ENCODE results near the gene SERPINC1. TPM values are rescaled to one million over a fixed set of nuclear protein-coding genes. Genes with fewer than 3 reads are reported as not detected.
"Not testable (repeated sequence)": the region's sequence is repeated elsewhere in the genome, so short reads cannot be mapped to it uniquely, and the experiment has no call there.

SERPINC1 gene
- total RNA-seq, 1 donor from 2014 or later, result 0.30 TPM

DNA sequence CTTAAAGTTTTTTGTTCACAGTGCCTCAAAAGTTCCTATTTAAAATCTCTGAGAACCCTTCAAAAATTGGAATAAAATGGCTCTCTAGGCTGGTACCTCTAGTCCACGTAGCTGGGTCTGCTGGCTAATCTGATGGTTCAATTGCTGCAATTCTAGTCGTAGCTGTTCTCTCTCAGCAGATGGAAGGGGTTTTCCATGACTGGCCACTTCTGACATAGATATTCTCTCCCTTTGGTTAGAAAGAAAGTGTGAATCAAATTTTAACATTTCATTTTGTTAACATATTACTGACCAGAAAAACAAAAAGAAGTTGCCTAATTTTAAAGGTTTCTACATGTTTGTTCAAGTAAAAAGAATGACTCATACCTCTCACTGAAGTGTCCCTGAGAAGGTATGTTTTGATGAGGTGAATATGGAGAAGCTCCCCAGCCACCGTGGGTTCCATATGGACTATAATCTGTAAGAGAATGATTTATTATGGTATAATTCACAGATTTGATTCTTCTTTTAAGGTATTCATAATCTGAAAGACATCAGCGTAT lies 29.3 kb upstream of the SERPINC1 start:
- intact Hi-C loops (cut with DNase I), result no loop called here

DNA sequence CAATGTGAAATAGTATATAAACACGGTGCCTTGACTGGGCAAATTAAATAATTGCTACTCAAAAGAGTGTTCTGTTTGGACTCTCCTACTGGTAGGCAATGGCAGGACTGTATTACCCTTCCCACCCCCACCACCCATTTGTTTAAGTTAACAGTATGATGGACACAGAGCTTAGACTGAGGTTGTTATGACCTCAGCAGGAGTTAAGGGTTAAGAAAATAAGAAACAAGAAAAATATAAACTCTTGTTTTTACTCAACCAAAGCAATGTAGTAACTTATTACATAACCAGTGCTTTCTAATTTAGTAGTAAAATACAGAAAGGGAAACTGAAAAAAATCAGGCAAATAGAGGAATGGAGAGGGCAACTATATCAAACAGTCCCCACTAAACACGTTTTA lies 19.9 kb upstream of the SERPINC1 start:
- DNase-seq, result no peak
- Histone ChIP-seq H3K36me3 (peaks cover 99% of the 10 kb centered on the region), H3K4me3 (no peak overlapping the region), H3K27ac (no peak overlapping the region), H3K4me1 (no peaks in the 10 kb centered on the region), H3K9me3 (no peaks in the 10 kb centered on the region), H3K27me3 (ENCODE audit: low read depth) (no peaks in the 10 kb centered on the region)
- ATAC-seq, result no peak
- TF ChIP-seq, protein P1, sequence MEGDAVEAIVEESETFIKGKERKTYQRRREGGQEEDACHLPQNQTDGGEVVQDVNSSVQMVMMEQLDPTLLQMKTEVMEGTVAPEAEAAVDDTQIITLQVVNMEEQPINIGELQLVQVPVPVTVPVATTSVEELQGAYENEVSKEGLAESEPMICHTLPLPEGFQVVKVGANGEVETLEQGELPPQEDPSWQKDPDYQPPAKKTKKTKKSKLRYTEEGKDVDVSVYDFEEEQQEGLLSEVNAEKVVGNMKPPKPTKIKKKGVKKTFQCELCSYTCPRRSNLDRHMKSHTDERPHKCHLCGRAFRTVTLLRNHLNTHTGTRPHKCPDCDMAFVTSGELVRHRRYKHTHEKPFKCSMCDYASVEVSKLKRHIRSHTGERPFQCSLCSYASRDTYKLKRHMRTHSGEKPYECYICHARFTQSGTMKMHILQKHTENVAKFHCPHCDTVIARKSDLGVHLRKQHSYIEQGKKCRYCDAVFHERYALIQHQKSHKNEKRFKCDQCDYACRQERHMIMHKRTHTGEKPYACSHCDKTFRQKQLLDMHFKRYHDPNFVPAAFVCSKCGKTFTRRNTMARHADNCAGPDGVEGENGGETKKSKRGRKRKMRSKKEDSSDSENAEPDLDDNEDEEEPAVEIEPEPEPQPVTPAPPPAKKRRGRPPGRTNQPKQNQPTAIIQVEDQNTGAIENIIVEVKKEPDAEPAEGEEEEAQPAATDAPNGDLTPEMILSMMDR (IDR thresholded peaks at IDR 0.05), result no peak
- intact Hi-C loops (cut with DNase I), result no loop called here

More for the DNA sequence above, 29.3 kb upstream of the SERPINC1 start:
- ATAC-seq, result no peak
- no peak for DNase-seq
- no peak overlapping the region for H3K4me3 ChIP-seq
- no peak overlapping the region for H3K27ac ChIP-seq
- H3K27me3 ChIP-seq (ENCODE audit: low read depth), result no peaks in the 10 kb centered on the region
- H3K4me1 ChIP-seq, result no peaks in the 10 kb centered on the region
- no peaks in the 10 kb centered on the region for H3K9me3 ChIP-seq
- H3K36me3 ChIP-seq, result peaks cover 100% of the 10 kb centered on the region
- TF ChIP-seq, protein P1 (IDR thresholded peaks at IDR 0.05), result no peak

DNA sequence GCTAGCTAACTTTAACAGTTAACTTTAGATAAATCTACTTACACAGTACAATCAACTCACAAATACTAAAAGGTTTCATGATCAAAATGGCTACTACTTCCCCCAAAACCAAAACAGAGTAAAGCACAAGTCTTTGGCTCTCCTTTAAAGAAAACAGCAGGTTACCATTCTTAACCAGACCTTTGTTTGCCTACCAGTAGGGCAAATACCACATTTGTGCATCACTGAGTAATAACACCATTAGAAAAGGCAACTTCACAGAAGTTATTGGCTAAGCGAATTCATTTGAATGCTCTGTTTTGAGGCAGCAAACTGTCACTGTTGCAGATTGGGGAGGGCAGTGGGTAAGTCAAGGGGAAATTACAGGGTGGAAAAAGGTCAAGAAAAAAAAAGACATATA lies 17.3 kb upstream of the SERPINC1 start:
- Histone ChIP-seq H3K27me3 (ENCODE audit: low read depth) (no peaks in the 10 kb centered on the region), H3K9me3 (no peaks in the 10 kb centered on the region), H3K27ac (no peak overlapping the region), H3K4me3 (no peak overlapping the region), H3K4me1 (no peaks in the 10 kb centered on the region), H3K36me3 (peaks cover 79% of the 10 kb centered on the region)
- intact Hi-C loops (cut with DNase I), result no loop called here
- no peak for DNase-seq
- no peak for ATAC-seq
- TF ChIP-seq, protein P1 (IDR thresholded peaks at IDR 0.05), result no peak

GRCh38 chr1:173930541-173930940 lies 13.4 kb upstream of the SERPINC1 start:
- intact Hi-C loops (cut with DNase I); H3K27ac ChIP-seq; H3K4me1 ChIP-seq; ATAC-seq; DNase-seq; H3K9me3 ChIP-seq; H3K27me3 ChIP-seq (ENCODE audit: low read depth); H3K4me3 ChIP-seq: not testable (repeated sequence)
- H3K36me3 ChIP-seq, result peaks cover 41% of the 10 kb centered on the region

DNA sequence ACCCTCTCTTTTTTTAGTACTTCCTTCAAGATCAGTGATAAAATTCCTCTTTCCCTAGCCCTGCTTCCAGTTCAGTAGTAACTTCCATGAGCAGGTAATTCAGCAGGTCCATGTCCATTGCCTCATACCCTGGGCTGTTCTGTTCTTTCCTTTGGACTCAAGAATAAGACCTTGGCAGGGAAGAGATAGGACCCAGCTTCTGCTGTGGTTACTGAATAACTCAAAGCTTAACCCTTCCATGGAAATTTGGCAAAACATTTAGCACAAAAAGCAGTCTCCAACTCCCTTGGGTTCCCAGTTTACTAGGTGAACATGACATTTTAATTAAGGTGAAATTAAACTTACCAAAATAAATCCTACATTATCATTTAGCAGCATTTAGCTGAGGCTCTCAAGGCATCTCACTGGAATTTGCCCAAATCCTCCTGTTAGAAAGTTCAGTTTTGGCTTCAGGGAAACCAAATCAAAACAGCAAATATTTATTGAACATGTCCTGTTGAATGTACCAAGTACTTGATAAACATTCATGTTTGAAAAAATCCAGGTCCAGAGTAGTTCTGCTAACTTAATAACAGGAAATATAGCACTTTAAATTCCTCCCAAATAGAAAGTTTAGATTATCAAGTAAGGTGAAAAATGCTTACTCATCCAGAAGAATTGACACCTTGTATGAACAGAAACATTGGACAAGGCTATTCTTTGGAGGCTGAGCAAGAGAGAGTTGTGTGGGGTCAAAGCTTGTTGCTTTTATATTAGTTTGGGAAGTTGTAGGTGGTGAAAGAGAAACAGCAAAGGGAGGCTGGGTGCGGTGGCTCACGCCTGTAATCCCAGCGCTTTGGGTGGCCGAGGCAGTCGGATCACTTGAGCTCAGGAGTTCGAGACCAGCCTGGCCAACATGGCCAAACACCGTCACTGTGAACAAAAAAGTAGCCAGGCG lies 8.4 kb upstream of the SERPINC1 start:
- H3K4me3 ChIP-seq, result no peak overlapping the region

More for the DNA sequence above, 8.4 kb upstream of the SERPINC1 start:
- H3K27ac ChIP-seq, result no peak overlapping the region
- DNase-seq (no peak), ATAC-seq (no peak)
- TF ChIP-seq, protein P1 (IDR thresholded peaks at IDR 0.05), result no peak
- H3K36me3 ChIP-seq, result no peaks in the 10 kb centered on the region
- no peaks in the 10 kb centered on the region for H3K9me3 ChIP-seq
- H3K4me1 ChIP-seq, result no peaks in the 10 kb centered on the region
- intact Hi-C loops (cut with DNase I), result no loop called here
- no peaks in the 10 kb centered on the region for H3K27me3 ChIP-seq (ENCODE audit: low read depth)

Measured in lower lobe of right lung (tissue), 2 donors.